ENCODE data around the gene ATG4D.

The ATG4D gene

DNA sequence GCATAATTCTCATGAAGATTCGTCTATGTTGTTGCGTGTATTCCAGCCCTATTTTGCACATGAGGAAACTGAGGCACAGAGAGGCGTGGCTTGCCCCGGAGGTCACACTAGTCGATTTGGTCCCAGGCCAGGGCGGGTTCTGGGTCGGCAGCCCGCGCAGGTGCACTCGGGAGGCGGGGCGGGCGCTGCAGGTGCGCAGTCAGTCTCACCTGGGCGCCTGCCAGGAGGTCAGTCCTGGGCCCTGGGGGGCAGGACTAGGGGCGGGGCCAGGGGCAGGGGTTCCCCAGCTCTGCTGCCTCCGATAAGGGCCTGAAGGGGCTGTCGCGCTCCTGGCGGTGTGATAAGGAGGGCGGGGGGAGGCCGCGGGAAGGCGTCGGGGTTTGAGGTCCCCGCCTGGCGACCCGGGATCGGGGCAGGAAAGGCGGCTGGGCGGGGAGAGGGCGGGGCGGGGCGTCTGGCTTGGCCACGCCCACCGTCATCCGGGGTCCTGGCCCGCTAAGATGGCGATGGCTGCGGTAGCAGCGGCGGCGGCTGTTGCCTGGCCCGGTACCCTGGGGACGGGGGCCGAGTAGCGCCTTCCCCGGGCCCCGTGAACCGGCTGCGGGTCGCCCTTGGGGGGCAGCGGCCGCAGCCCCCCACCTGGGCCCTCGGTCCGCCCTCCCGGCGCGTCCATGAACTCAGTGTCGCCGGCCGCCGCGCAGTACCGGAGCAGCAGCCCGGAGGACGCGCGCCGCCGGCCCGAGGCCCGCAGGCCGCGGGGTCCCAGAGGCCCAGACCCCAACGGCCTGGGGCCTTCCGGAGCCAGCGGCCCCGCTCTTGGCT lies at the start of gene ATG4D:
Gene ATG4D, plus strand, starts transcription at position 485 of the 822 bp plus-strand sequence. Its CDS starts 187 bp downstream, at position 672.
- TF ChIP-seq, protein P1, sequence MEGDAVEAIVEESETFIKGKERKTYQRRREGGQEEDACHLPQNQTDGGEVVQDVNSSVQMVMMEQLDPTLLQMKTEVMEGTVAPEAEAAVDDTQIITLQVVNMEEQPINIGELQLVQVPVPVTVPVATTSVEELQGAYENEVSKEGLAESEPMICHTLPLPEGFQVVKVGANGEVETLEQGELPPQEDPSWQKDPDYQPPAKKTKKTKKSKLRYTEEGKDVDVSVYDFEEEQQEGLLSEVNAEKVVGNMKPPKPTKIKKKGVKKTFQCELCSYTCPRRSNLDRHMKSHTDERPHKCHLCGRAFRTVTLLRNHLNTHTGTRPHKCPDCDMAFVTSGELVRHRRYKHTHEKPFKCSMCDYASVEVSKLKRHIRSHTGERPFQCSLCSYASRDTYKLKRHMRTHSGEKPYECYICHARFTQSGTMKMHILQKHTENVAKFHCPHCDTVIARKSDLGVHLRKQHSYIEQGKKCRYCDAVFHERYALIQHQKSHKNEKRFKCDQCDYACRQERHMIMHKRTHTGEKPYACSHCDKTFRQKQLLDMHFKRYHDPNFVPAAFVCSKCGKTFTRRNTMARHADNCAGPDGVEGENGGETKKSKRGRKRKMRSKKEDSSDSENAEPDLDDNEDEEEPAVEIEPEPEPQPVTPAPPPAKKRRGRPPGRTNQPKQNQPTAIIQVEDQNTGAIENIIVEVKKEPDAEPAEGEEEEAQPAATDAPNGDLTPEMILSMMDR (IDR thresholded peaks at IDR 0.05; ENCODE audit: borderline replicate concordance, insufficient read depth, low read depth, low read length): 0 out of 2 replicates have a peak, but pooled peaks have one; percentile 4

DNA sequence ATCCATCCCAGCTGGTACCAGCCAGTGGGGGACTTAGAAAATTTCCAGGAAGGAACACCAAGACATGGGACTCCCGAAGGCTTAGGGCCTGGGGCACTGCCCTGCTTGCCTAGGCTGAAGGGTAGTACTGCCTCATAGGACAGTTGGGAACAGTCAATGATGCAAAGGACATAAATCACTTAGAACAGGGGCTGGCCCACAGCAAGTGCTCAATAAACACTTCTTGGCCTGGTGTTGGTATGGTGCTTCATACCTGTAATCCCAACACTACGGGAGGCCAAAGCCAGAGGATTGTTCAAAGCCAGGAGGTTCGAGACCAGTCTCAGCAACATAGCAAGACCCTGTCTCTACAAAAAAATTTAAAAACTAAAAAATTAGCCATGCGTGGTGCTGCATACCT lies 46.3 kb upstream of the ATG4D start:
- TF ChIP-seq, protein P1 (IDR thresholded peaks at IDR 0.05; ENCODE audit: borderline replicate concordance, insufficient read depth, low read depth, low read length): no peak
- H3K4me3 ChIP-seq (ENCODE audit: low read depth, low read length): no peak overlapping the region

More for the DNA sequence above, at the start of gene ATG4D:
- H3K4me3 ChIP-seq (ENCODE audit: low read depth, low read length): peak within 1 kb of the TSS; percentile 92

DNA sequence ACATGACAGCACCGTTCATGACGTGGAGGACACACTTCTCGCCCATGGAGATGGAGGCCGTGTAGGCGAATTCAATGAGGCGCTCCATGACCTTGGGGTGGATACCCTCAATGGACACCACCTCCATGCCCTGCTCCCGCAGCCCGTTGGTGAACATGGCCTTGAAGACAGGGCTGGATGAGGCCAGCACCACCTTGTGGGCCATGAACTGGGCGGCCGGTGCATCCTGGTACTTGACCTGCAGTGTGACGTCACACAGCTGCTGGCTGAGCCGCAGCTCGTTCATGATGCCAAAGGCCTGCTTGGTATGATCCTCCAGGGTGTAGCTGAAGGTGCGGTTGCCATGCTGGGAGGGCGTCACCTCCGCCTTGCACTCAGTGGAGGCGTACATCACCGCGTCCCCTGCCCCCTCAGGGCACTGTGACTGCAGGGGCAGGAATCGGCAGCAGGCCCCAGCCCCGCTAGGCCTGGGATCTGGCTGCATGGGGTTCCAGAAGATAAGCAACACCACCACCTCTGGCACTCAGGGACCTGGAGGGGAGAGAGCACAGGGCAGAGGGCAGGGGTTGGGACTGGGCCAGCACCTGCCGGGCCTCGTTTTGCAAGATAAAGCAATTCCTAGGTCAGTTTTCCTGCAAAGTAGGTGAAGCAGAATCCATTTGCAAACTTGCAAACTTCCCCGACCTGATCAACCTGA lies 44.0 kb upstream of the ATG4D start:
- TF ChIP-seq, protein P1 (IDR thresholded peaks at IDR 0.05; ENCODE audit: borderline replicate concordance, insufficient read depth, low read depth, low read length): no peak
- no peak overlapping the region for H3K4me3 ChIP-seq (ENCODE audit: low read depth, low read length)

DNA sequence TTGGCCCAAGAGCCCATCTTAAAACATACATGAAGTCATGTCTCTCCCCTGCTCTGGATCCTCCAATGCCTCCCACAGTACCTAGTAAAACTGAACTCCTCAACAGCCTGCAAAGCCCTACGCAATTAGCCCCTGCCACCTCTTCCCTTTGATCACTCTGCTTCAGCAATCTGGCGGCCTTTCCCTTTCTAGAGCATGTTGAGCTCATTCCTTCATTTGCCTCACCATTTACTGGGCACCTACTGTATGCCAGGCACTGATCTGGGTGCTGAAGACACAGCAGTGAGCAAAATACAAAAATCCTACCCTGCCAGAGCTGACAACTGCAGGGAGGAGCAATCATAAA lies 43.5 kb upstream of the ATG4D start:
- TF ChIP-seq, protein P1 (IDR thresholded peaks at IDR 0.05; ENCODE audit: borderline replicate concordance, insufficient read depth, low read depth, low read length): no peak
- no peak overlapping the region for H3K4me3 ChIP-seq (ENCODE audit: low read depth, low read length)

DNA sequence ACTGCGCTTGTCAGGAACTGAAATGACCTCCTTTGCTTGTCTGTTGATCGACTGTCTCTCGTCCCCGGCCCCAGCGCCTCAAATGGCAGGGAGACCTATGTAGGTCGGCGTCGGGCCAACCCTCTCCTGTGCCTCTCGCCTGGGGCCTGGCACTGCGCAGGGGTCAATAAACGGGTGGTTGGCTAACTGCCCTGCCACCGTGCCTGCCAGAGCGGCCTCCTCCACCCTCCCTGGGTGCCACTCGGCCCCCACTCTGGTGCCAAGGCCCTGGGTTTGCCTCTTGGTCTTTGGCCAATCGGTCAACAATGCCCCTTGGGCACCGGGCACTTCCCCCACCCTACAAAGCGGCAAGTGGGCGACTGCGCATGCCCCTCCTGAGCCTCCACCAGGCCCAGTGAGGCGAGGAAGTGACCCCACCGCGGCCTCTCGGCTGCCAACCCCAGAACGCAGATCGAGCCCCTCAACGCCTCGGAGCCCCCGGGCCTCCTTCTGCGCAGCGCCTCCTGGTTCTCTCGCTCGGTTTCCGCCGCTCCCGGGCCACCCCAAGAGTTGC lies 41.7 kb upstream of the ATG4D start:
- H3K4me3 ChIP-seq (ENCODE audit: low read depth, low read length): peak overlapping the region; percentile 84
- TF ChIP-seq, protein P1 (IDR thresholded peaks at IDR 0.05; ENCODE audit: borderline replicate concordance, insufficient read depth, low read depth, low read length): no peak

DNA sequence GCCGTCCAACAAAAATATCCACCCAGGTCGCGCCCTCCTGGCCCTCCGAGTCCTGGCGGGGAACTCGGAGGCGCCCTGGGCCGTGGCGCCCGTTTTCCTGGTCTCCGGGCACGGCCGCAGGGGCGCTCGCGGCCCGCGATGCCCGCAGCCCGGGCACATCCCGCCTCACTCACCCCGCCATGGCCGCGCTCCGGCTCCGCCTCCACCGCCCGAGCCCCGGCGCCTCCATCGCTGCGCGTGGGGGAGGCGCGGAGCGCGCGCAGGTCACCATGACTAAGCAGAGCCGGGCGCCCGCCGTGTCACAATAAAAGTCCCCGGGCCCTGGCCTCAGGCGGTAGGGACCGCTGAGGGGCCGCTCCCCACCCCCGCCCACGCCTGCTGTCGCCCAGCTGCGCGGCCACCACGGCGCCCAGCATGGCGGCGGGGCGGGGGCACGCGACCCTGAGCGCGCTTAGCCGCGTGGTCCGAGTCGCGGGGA lies 41.1 kb upstream of the ATG4D start:
- TF ChIP-seq, protein P1 (IDR thresholded peaks at IDR 0.05; ENCODE audit: borderline replicate concordance, insufficient read depth, low read depth, low read length): no peak
- peak overlapping the region; percentile 84 for H3K4me3 ChIP-seq (ENCODE audit: low read depth, low read length)

Data from GM12875 (cell line).